HG03439 (cell line): Measurements from ENCODE around the gene CSTB.

Experiments used
- ATAC-seq: cut with Tn5 transposase; IDR thresholded peaks from one replicate; pipeline ENCODE4 v1.9.1; 2021; ENCODE audit warnings: mild to moderate bottlenecking, moderate library complexity; ENCODE audit not compliant: unreplicated experiment

CSTB gene

DNA sequence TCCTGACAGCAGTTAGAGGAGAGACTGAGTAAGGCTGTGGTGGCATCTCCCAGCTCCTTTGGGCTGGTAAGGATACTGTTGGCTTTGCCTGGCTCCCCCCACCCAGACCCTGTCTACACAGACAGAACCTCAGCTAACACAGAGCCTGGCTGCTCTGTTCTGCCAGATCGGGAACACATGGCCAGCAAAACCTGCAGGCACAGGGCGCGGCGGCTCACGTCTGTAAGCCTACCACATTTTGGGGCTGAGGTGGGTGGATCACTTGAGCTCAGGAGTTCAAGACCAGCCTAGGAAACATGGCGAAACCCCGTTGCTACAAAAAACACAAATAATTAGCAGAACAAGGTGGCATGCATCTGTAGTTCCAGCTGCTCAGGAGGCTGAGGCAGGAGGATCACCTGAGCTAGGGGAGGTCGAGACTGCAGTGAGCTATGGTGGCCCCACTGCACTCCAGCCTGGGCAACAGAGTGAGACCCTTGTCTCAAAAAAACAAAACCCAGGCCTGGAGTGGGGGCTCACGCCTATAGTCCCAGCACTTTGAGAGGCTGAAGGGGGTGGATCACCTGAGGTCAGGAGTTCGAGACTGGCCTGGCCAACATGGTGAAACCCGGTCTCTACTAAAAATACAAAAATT, 6.7 kb downstream of the CSTB start:
- ATAC-seq = no peak

- no peak for ATAC-seq
Observed at GRCh38 chr21:43768868-43769167, 7.3 kb downstream of the CSTB start.

DNA sequence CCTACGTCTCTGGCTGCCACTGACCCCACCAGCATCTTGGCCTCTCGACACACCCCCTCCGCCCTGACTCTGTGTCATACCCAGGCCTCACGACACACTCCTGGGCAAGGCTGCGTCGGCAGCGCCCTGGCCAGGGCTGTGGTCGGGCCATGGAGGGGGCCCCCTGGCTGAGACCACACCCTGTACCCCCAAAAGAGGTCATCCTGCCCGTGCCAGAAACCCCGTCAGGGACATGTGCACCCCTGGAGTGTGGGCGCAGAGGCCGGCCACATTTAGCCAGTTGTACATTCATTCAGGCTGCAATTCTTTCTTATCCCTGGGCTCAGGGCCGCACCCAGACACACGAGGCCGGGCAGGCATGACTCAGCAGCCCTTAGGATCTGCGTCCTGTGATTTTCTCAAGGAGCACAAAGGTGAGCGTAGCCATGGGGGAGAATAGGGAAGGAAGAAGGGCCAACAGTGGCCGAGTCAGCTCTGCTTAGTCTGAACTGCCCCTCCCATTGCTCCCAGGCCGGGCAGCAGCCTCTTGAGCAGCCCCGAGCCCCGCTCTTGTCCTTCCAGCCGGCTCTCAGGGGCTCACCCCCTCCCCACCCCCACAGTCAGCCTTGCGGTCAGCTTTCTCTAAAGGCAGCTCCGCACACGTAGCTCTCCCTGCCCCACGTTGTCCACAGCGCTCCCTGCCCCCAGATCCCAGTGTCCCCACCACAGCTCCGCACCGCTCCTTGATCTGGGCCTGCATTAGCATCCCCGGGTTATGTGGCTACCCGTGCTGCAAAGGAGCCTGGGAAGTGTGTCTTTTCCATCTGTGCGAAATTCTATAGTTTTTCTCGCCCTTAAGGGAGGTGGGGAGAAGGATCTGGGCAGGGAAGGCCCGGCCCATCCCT, 7.9 kb downstream of the CSTB start:
- no peak for ATAC-seq

GRCh38 chr21:43767498-43767983, 8.6 kb downstream of the CSTB start:
- no peak for ATAC-seq

GRCh38 chr21:43766734-43767497, 9.2 kb downstream of the CSTB start:
- ATAC-seq = no peak

DNA sequence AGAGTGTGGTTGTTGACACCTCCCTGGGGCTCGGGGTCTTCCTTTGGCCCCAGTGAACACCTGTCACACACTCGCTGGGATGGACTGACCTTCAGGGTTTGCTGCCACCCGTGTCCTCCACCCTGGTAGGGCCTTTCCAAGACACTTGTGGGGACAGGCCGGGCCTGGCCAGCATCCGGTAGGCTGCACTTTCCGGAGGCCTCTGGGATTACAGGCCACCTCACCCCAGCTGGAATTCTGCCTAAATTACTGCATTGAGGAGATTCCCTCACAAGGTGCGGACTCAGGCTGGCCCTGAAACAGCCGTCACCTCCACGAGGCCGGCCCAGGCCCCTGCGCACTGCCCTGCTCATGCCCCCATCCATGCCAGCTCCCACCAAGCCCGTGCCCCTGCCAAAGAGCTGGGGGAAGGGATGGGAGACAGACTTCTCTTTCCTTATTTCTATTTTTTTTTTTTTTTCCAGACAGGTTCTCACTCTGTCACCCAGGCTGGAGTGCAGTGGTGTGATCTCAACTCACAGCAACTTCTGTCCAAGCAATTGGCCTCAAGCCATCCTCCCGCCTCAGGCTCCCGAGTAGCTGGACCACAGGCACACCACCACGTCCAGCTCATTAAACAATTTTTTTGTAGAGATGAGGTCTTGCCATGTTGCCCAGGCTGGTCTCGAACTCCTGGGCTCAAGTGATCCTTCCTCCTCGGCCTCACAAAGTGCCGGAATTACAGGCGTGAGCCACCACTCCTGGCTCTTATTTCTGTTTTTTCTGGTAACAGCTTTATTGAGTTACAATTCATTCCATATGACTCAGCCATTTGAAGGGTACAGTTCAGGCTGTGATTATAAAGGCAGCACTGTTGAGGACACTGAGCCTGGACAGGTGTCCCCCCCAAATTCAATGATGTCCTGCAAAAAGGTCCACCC, 11.3 kb downstream of the CSTB start:
- no peak for ATAC-seq

DNA sequence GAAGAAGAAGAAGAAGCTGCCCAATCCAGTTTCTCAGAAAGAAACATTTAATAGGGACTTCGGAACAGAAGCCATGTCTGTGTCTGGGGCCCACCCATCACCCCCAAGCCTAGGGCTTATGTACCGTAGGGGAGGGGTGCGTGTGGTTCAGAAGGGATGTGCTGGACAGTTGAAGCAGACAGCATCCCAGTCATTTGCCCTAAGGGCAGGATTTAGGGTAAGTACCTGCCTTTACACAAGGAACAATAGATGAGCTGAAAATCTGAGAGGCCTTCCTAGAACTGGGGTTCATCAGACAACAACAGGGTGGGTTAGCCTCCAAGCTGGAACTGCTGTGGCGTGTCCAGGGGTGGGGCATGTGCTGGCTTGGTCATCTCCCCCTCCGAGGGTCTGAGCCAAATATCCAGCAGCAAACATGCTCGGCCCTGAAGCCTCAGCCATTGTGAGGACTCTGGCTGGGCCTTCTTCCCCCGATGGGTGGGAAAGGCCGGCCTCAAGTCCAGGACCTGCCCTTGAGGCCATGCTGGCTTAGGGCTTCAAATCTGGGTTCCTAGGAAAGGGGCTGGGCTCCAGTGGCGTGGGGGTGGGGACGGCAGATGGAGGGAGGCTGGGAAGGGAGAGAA, 12.1 kb downstream of the CSTB start:
- no peak for ATAC-seq

- ATAC-seq = no peak
Observed at GRCh38 chr21:43762303-43763128, 13.6 kb downstream of the CSTB start.

- ATAC-seq = no peak
Observed at GRCh38 chr21:43761886-43762285, 14.2 kb downstream of the CSTB start.

- no peak for ATAC-seq
Observed at GRCh38 chr21:43760391-43760958, 15.6 kb downstream of the CSTB start.

GRCh38 chr21:43759651-43760050, 16.5 kb downstream of the CSTB start:
- no peak for ATAC-seq

DNA sequence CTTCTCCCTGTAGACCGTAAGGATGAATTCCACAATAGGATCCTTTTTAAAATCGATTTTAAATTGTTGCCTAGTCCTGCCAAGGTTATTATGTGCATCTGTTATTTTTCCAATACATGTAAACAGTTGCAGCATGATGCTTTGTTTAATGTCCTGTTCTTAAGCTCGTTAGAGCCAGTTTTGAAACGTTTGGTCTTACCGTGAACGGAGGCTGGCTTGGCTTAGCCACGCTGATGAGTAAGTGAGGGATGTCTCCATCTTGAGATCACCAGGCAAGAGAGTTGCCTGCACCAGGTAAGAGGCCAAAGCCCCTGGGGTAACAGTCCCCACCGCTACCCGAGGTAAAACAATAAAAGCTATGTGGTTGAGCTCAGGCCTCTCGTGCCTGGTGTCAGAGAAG, 17.3 kb downstream of the CSTB start:
- ATAC-seq = no peak

GRCh38 chr21:43758111-43758641, 17.9 kb downstream of the CSTB start:
- ATAC-seq = no peak

GRCh38 chr21:43757601-43758000, 18.5 kb downstream of the CSTB start:
- ATAC-seq = no peak

GRCh38 chr21:43755820-43756594, 20.1 kb downstream of the CSTB start:
- no peak for ATAC-seq

GRCh38 chr21:43754948-43755781, 20.9 kb downstream of the CSTB start:
- ATAC-seq = no peak

DNA sequence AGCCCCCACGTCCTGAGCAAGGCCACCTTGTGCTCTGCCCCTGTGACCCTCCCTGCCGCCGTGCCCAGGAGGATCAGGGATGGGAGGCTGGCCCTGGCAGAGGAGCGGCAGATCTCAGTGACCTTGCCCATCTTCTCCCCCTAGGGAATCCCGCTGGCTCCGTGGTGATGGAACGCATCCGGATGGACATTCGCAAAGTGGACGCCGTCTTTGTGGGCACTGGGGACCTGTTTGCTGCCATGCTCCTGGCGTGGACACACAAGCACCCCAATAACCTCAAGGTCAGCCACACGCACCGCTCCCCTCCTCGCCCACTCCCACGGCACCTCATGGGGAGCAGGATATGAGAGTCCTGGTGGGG, 22.7 kb downstream of the CSTB start:
- no peak for ATAC-seq
